HG03354 (cell line): ENCODE results near the gene SH3GL1.

ENCODE experiments used
- ATAC-seq: cut with Tn5 transposase; IDR thresholded peaks from one replicate; pipeline ENCODE4 v1.9.1; 2021; ENCODE audit warnings: mild to moderate bottlenecking; ENCODE audit not compliant: unreplicated experiment, poor library complexity, severe bottlenecking

The SH3GL1 gene

DNA sequence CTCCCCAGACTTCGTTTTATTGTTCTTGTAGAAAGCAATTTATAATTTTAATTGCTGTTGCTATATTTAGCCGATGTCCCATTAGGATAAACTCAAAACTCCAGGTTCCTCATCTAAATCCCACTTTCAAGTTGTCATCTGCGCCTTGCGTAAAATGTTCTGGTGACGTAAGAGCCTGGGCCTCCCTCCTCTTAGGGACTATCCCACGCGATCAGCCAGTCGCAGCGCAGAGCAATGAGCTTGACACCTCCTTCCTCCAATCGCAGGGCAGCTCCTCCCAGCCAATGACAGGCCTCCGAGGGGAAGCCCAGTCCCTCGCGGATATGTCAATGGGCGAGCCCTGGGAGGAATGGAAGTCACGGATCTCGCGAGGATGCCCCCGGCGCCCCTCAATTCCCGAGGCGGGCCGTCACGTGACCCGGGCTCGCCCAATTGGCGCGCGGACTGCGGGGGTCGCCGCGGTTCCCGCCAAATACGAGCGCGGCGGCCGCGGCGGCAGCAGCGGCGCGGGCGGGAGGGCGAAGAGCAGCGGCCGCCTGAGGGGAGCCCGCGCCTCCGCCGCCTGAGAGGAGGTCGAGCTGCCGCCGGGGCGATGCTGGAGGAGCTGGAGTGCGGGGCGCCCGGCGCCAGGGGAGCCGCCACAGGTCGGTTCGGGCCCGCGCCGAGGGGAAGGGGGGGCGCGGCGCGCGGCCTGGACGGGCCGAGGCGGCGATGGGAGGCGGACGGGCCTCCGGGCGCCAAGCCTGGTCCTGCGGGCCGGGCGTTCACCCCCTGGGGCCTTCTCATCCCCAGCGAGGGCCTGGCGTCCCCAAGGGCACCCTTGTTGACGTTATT lies 2.0 kb upstream of the SH3GL1 start, which contains the start of gene CHAF1A:
Gene CHAF1A, plus strand, starts transcription at position 470 of the 834 bp plus-strand sequence. Its CDS starts 123 bp downstream, at position 593.
- ATAC-seq = peak; percentile 83

DNA sequence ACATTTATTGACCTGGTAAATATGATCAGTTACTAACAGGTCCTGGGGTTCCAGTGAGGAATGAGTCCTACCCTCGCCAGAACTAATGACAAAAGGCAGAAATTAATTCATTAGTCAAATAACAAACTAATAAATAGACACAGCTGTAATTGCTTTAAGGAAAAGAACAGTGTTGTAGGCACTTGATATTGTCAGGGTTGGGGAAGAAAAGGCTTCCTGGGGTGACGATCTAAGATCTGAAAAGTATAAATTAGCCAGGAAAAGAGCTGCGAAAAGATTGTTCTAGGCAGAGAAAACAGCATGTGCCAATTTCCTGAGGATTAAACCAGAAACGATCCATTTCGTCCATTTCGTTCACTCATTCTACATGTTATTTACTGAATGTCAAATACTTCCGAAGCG lies 1.4 kb upstream of the SH3GL1 start:
- no peak for ATAC-seq

DNA sequence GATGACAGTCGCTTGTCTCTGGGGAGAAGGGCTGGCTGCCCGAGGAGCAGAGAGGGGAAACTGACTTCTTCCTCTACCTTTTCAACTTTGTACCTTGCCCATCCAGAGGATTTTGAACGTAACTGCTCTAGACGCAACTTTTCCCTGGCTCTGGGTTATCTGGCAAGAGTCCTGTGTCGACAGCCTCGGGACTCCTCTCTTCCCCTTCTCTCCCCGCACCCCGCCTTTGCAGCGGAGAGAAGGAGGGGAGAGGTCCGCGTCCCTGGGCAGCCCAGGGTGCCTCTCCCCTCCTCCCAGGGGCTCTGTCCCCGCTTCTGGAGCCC lies 574 bp downstream of the SH3GL1 start:
- peak; percentile 4 for ATAC-seq

DNA sequence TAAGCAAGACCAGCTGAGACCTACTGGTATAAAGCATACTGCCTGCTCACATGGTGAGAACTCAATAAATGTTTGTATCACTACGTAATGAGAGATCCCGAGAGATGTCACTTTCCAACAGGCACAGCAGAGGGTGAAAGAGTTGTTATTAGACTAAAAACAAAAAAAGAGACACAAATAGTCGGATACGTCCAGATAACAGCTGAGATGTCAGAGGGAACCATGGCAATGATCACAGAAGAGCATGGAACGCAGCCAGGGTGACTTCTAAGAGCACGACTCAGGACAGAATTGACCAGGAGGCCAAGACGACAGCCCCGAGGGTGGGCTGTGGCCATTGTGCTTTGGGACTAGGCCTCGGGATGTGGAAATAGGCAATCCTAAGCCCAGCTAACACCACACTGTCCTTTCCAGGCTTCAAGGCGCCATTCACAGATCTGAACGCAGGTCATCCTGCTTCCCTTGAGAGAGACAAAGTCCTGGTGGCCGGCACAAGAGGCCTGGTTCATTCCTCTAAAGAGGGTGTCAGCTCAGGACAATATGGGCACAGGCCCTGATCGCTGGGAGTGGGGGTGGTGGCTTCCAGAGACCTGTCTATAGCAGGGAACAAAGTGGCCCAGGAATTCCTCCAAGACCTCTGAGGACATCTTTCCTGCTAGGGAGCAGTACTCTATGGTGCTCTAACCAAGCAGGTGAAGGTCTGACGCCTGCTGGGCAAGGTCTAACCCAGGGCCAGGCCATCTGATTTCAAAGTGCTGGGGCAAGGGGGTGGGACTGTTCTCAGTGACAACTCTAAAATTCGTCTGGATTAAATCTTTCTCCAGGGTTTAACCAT lies 3.2 kb downstream of the SH3GL1 start:
- ATAC-seq = no peak

DNA sequence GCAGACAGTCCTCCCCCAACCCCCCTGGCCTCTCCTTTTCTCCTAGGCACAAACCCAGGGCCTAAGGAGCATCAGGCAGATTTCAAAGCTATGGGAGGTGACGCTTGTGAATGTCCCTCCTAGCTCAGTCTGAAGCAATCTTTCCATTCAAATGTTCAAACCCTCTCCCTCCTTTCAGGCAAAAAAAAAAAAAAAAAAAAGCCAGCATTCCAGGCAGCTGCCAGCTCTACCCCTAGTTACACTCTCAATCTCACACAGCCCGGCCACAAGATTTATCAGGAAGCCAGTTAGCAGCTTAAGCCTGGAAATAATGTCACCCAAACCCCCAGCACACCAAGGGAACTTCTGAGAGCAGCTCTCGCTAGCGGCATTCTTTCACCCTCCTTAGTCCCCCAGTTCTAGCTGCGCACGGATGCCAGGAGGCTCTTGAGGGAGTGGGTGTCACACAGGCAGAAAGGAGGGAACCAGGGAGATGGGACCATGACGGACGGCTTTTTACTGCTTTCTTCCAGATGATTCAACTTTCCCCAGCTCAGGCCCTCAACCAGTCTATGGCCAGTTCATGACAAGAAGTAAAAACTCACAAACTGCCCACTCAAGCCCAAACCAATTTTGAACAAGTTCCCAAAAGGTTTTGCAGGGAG lies 6.3 kb downstream of the SH3GL1 start:
- ATAC-seq = no peak

DNA sequence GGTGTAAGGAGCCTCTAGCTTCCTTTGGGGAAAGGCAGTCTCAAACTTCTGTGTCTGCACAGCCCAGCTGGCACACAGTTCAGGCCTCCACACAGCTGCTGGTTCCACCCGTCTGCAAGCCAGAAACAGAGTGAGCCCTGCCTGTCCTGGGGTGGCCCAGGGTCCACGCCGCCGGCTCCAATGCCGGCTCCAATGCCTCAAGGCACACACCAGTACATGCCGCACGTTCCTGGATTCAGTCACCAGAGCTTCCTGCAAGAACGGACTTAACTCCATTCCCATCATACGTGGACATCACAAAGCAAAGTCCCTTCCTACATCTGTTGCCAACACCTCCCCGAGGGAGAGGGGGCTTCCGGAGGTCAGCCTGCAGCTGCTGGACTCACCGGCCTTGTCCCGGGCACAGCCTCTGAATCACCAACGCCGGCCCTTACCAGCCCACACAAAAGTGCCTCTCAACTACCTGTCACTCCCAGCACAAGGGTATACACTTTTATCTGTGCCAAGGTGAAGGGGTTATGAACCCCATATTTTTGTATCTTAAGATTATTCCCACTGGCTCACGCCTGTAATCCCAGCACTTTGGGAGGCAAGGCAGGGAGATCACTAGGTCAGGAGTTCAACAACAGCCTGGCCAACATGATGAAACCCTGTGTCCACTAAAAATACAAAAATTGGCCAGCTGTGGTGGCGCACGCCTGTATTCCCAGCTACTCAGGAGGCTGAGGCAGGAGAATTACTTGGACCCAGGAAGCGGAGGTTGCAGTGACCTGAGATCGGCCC lies 8.5 kb downstream of the SH3GL1 start:
- no peak for ATAC-seq

DNA sequence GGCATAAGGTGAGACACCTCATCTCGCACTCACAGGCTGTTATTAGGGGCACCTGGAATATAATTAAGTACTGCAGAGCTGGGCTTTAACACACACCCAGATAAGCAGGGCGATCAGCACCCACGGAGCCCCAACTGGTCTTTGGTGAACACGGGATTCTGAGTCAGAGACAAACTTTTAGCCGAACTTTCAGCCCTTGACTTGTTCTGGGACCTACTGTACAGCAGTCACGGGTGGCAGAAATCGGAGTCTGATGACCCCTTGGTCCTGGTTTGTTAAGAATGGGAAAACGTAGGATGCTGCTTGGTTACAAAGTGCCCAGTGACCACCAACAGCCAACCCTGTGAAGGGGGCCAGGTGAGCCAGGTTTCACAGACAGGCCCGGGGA lies 9.0 kb downstream of the SH3GL1 start:
- ATAC-seq = no peak

DNA sequence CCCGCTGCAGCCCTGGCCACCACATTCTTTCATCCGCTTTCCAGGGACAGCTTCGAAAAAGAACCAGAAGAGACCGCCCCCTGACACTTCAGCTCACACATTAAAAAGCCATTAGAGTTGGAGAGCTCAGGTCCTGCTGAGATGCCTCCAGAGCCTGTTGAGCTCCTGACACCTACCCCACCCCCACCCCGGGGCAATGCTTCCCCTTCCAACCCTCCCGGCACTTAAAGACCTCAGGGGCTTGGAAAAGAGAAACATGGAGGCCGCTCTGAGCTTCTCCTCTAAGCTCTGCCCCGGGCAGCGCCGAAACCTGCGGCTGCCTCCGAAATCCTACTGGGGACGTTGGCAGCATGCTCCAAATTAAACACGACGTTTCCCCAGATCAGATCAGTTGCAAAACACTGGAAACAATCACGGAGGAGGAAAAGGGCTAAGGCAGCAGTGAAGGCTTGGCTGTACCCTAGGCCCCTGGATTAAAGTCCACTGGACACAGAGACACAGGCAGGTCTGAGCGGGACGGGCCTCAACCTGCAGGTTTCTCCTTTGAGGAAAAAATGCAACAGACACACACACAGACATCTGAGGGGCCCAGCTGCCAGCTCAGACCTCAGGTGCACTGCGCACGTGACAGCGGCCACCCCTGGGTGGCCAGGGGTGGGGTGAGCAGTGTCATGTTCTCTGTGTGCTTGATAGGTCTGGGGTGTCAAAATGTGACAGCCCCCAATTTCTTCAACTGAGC lies 9.6 kb downstream of the SH3GL1 start:
- no peak for ATAC-seq

DNA sequence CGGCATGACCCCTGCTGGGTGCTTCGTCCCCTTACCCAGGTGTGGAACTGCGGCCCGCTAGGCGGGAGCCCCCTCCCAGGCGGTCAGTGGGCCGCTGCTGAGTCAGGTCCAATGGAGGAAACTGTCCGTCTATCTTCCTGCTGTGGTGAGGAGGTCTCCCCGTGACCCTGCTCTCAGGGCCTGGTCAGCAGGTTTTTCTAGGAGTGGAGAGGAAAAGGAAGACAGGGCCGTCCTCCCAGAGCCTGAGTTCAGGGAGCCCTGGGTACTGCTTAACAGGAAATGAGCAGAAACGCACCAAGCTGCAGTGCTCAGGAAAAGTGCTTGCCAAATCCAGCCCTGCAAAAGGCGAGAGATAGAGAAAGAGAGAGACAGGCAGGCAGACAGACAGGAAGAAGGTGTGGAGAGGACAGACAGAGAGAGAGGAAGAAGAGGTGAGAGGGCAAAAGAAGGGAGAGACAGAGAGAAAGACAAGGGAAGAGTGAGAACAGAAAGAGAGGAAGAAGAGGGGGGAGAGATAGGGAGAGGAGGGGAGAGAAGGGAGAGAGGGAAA lies 10.3 kb downstream of the SH3GL1 start:
- ATAC-seq = no peak

DNA sequence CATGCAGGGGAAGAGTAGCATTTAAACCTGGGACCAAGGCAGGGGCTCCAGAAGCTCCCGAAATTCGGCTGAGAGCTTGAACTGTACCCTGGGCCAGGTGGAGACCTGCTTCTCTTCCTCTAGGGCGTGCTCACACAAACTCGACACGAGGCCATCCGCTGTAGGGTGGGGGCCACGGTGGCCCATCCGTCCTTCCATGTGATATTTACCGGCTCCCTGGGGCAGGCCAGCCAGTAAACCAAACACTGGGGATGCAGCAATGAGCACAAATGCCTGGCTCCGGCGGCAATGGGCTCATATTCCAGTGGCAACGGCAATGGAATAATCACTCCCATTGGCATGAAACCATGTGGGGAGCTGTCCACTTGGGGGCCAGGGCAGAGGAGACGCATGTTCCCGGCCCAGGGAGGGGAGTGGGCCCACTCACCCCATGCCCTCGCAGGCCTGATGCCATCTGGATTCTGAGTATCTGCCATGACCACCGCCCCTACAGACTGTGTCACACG lies 10.8 kb downstream of the SH3GL1 start:
- no peak for ATAC-seq

DNA sequence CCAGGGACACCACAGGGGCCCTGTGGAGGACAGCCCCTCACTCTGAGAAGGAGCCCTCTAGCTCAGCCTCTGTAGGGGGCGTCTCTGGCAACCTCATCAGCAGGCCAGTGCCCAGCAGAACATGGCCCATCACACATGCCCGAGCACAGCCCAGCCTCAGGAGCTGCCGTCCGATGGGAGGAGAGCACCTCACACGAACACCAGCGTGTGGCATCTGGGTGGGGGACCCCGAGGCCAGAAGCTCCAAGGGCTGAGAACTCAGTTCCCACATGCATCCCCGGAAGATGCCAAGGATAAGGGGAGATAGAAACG lies 11.3 kb downstream of the SH3GL1 start:
- no peak for ATAC-seq

DNA sequence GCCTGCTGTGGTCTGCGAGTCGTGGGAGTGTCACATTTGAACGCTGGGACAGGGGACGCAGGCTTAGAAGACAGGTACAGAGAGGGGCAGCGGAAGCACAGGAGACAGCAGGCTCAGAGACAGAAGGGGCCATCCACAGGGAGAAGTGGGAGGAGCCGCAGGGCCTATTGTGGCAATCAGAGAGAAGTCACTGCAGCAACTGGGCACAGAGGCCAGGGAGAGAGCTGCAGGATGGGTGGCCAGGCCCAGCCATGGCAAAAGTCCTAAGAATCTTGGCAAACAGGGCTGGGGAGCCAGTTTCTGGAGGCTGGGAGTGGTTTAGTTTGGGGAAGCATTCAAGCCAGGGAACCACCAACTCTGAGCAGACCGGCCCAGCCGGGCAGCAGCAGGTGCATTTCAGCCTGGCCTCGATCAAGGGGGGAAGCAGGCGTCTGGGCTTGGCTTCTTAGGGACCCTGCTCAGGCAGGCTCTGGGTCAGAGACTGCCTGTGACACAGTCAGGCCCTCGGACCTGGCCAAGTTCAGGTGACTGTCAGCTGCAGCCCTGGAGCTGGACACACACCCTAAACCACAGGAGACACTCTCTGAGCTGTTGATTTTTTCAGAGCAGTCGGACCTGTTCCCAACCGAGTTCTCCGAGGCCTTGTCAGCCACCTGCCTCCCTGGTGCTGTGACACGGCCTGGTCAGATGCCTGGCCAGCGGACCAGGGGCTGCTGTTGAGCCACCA lies 11.8 kb downstream of the SH3GL1 start:
- no peak for ATAC-seq

DNA sequence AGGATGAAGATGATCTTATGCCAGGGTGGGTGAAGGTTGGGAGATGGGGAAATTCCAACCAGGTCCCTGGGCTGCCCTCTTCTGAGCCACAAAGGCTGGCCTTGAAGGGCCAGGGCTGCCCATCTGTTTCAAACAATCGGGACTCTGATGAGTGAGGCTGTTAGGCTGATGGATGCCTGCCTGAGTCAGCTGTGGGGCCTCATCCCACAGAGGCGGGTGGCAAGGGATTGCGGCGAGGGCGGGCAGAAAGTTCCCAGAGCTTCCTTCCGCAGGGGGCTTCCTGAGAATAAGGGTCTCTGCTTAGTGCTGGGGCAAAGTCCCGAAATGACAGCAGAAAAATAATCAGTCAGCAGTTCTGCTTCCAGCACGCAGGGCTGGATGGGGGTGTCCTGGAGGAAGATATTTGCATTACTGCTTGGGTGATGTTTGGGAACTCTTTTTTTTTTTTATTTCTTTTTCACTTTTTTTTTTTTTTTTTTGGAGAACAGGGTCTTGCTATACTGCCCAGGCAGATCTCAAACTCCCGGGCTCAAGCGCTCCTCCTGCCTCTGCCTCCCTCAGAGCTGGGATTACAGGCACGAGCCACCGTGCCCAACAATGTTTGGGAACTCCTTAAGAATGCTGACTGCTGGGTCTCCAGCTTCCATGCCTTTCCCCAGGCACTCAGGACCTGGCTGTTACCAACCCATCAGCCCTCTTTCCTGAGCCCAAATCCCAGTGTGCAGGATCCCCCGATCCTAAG lies 14.1 kb downstream of the SH3GL1 start:
- ATAC-seq = no peak

DNA sequence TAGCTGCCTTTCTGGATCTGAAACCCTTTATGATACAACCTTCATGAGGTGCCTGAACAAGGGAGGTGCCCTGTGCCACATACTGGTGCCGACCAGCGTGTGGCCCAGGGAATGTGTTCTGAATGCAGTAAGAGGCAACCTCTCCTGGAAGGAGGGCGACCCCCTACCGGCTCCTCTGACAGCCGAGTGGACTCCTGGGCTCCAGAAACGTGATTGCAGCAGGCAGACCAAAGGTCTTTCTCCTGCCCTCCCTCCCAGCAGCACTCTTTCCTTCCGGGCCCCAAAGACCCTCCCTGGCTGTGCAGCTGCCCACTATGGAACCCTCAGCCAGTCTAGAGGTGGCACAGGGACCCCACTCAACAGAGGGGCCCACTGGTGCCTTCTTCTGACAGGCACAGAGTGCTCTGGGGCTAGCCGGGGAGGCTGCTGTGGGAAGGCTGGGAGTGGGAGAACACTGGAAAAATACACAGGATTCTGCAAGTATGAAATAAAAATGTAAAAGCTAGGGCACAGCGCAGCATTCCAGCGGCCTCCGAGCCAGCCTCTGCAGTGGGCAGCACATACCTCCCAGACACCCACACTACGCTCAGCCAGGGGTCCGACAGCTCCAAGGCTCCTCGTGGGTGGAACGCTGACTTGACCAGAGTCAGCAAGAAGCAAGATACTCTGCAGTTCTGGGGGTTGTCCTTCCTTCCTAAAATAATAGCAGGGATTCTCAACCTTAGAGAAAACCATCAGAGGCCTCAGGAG lies 14.9 kb downstream of the SH3GL1 start:
- no peak for ATAC-seq

DNA sequence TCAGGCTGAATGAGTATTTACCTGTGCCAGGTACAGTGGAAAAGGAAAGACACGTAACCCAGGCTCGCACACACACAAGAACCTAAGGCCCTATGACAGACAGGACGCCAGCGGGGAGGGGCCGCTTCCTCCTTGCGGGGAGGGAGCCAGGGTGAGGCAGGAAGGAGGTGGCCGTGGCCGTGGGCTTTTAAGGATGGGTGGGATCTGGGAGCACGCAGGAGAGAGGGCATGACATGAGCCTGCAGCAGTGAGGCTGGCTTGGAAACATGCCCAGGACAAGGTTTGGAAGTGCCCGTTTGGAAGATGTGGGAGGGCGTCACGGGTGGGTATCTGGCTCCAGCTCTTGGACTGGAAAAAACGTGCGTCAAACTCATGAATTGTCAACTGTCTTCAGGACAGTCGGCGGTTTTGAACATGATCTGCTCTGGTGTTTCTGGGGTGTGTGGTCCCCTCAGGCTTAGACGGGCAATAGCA lies 20.1 kb downstream of the SH3GL1 start:
- no peak for ATAC-seq

DNA sequence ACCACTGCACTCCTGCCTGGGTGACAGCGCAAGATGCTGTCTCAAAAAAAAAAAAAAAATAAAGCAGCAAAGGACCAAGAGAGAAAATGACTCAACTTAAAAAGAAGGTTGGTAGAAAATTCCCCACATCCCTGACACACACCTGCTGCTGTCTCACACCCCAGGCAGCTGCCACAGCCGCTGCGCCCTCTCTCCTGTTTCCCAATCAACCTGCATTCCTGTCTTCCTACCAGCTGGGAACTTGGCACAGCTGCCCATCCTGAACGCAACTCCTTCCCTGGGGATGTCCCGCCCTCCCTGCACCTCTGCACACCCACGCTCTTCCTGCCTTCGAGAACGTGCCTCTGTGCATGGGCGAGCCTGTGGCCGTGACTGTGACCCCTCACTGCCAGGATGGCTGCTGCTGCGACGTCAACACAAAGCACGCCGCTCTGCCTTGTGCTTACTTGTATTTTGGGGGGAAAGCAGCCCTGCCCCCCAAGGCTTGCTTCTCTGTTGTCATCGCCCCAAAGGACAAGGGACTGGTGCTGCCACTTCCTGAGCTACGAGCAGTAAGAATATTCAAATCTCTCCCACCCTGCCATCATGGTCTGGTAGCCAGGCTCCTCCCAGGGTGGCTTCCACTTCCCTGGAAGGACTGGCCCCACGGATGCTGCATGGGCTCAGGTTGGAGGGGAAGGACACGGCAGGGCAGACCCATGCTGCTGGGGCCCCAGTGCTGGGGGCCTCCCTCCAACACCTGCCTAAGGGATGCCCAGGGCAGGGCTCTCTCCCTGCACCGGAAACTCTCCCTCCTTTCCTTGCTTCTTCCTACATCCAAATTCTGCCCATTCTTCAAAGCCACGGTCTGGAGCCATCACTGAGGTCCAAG lies 20.7 kb downstream of the SH3GL1 start:
- ATAC-seq = no peak
